GM18861 (cell line): Measurements from ENCODE around the gene ASMT.
A peak's percentile ranks its signal among the peaks of the same experiment; 100 is the strongest.
"Not testable (repeated sequence)": the region's sequence is repeated elsewhere in the genome, so short reads cannot be mapped to it uniquely, and the experiment has no call there.

Source experiments
- ATAC-seq: cut with Tn5 transposase; IDR thresholded peaks from one replicate; pipeline ENCODE4 v1.9.1; 2021; ENCODE audit not compliant: unreplicated experiment

The ASMT gene

DNA sequence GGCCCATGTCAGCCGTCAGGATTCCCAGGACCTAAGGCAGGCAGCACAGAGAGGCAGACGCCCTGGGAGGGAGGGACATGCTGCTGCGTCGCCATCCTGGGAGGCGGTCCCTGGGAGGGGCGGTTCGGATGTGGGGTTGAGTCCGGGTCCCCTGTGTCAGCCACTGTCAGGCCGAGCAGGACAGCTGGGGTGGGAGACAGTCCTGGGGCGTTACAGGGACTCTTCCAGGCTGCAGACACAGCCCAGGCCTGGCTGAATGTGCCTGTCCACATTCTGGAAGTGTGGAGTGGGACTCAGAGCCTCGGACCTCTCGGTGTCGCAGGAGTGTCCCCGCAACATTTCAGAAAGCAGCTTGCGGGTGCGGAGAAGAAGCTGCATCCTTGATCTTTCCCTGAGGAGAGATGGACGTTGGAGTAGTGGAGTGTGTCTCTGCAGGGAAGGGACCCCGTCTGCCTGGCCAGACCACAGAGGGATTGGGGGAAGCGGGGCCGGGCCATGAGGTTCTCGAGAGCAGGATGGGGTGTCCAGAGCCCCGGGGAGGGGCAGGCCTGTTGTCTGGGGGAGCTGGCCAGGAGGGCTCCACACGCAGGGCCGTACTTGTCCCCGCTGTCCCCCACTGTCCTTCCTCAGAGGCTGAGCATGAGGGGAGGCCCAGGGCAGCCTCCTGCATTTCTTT, 17.4 kb upstream of the ASMT start:
- no peak for ATAC-seq

DNA sequence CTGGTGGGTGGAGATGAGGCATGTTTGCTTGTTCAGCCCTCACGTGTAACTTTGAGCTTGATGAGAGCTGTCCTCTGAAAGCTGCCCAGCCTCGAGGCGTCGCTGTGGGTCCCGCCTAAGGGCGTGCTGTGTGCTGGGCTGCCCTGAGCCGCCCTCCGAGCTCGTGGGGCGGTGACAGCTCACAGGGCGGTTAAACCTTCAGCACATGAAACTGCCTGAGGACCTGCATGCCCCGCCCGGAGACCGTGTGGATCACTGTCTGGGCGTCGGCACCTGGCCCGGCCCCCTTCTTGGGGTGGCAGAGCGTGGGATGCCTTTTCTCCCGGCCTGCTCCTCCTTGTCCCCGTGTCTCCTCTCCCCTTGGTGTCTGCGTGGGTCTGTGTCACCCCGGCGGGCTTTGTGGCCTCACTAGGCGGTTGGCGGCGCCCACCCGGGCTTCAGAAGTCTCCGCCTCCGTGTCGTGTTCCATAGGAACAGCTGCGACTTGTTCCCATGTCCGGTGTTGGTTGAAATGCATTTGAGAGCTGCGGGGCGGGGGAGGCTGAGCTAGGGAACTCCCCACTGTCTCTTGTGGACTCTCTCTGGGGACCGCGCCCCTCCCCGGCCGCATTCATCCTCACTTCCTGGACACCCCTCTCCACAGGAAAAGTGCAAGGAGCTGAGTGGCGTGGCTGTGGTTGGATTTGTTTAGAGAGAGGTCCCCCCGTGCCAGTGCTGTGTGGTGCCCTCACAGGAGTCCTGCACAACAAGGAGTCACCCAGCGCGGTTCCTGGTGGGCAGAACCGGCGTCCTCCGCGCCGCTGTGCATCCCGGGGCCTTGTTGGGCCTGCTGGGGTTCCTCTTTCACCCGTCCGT, 16.6 kb upstream of the ASMT start:
- peak; percentile 43 for ATAC-seq

- no peak for ATAC-seq
Measured at GRCh38 chrX:1598876-1599790, 15.7 kb upstream of the ASMT start.

- no peak for ATAC-seq
Measured at GRCh38 chrX:1599791-1600405, 15.0 kb upstream of the ASMT start.

GRCh38 chrX:1600406-1601050, 14.3 kb upstream of the ASMT start:
- ATAC-seq, result no peak

DNA sequence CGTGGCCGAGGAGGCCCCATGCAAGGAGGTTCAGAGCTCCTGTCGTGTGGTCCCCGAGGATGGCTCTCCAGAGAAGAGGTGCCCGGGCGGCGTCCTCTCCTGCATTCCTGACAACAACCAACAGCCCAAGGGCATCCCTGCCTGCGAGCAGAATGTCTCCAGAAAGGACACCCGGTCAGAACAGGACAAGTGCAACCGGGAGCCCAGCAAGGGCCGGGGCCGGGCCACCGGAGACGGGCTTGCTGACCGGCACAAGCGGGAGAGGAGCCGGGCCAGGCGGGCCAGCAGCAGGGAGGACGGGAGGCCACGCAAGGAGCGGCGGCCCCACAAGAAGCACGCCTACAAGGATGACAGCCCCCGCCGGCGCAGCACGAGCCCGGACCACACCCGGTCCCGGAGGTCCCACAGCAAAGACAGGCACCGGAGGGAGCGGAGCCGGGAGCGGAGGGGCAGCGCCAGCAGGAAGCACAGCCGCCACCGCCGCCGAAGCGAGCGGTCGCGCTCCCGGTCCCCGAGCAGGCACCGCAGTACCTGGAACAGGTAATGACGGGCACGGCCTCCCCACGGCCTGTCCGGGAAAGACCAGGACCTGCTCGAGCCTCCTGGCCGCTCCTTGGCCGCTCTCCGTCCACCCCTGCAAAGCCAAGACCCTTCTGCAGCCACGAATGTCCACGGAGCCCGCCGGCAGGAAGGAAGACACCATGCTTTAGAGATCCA, 13.7 kb upstream of the ASMT start:
- ATAC-seq, result no peak

DNA sequence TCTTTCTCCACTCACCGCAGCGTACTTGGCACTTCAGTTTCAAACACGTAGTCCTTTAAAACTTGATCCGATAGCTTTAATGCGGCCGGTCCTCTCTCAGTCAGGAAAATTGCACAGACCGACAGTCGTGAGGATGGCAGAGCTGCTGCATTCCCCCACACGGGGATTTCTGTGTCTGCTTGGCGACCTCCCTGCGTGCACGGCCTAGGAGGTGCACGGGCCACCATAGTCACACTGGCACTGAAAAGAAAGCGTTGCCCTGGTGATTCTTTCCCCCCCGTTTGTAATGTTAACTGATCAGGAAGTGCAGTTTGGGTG, 13.1 kb upstream of the ASMT start:
- no peak for ATAC-seq

DNA sequence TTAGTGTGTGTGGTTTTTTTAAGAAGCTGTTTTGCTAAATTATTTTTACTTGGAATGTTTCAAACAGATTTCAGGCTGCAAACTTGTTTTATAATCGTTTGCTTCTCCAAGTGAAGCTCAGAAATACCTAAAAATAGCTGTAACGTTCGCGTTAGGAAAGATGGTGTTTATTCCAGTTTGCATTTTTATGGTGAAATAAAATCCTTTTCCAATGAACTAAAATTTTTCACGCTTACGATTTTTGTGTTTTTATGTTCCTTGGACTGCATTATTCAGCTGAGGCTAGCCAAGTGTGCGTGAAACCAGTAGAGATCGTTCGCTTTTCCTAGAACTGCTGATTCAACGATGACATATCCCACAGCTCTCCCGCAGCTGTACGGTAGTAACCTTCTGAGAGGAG, 12.6 kb upstream of the ASMT start:
- no peak for ATAC-seq

GRCh38 chrX:1606496-1606895, 8.4 kb upstream of the ASMT start:
- ATAC-seq, result no peak

GRCh38 chrX:1609311-1609710, 5.5 kb upstream of the ASMT start:
- ATAC-seq, result no peak

DNA sequence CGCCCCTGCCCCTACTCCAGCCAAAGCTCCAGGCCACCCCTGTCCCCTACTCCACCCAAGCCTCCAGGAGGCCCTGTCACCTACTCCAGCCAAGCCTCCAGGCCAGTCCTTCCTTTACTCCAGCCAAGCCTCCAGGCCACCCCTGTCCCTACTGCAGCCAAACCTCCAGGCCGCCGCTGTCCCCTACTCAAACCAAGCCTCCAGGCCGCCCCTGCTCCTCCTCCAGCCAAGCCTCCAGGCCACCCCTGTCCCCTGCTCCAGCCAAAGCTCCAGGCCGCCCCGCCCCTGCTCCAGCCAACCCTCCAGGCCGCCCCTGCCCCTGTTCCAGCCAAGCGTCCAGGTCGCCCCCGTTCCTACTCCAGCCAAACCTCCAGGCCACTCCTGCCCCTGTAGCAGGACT, 5.1 kb upstream of the ASMT start:
- ATAC-seq, result no peak

GRCh38 chrX:1610166-1610565, 4.7 kb upstream of the ASMT start:
- peak; percentile 76 for ATAC-seq

DNA sequence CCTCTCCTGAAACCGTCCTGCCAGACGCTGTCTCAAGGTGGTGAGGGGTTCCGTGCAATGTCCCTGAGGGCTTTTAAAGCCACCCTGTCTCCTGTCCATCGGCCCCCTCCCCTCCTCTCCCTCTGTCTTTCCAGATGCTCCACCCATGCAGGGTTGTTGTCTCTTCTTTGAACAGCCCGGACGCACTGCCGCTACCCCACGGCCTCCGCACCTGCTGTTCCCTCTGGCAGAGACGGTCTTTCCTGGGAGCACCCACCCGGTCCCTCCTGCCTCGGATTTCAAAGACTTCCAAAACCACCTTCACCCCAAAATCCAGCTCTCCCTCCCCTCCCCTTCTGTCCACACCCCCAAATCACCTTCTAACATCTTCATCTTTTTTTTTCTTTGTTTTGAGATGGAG, 4.1 kb upstream of the ASMT start:
- ATAC-seq, result no peak

DNA sequence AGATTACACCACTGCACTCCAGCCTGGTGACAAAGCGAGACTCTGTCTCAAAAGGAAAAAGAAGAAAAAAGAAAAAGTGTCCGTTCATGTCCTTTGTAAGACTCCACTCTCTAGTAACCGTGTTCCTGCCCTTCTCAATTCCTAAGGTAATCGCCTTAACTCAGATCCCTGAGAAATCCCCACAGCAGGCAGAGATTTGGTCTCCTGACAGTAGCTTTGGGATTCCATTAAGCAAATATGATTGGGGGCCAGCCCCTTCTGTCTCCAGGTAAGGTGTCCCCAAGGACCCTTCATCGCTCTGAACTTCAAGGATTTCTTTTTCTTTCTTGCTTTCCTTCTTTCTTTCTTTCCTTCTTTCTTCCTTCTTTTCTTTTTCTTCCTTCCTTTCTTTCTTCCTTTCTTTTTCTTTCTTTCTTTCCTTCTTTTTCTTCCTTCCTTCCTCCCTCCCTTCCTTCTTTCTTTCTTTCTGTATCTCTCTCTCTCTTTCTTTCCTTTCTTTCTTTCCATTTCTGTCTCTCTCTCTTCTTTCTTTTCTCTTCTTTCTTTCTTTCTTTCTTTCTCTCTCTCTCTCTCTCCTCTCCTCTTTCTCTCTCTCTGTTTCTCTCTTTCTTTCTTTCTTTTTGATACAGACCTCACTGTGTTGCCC, 2.1 kb upstream of the ASMT start:
- ATAC-seq, result no peak

- ATAC-seq, result no peak
Measured at GRCh38 chrX:1618689-1619088, 3.8 kb downstream of the ASMT start.

DNA sequence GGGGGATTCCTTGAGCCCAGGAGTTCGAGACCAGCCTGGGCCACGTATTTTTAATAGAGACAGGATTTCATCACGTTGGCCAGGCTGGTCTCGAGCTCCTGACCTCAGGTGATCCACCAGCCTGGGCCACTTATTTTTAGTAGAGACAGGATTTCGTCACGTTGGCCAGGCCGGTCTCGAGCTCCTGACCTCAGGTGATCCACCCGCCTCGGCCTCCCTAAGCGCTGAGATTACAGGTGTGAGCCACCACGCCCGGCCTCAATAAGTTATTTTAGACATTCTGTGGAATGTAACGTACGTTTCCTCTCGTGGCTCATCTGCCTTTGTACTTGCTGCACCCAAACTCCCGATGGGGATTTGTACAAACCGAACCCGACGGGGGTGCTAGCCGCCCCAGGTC, 8.8 kb downstream of the ASMT start:
- ATAC-seq, result no peak

GRCh38 chrX:1624158-1624860, 9.4 kb downstream of the ASMT start:
- not testable (repeated sequence) for ATAC-seq

GRCh38 chrX:1624861-1625215, 10.0 kb downstream of the ASMT start:
- ATAC-seq, result not testable (repeated sequence)

- ATAC-seq, result no peak
Measured at GRCh38 chrX:1629244-1629643, 14.4 kb downstream of the ASMT start.
